Bronchial epithelial cell (primary cell): ENCODE data around the gene ADD1. TPM values are rescaled to one million over a fixed set of nuclear protein-coding genes. Genes with fewer than 3 reads are reported as not detected.
"Not testable (repeated sequence)": the region's sequence is repeated elsewhere in the genome, so short reads cannot be mapped to it uniquely, and the experiment has no call there.

ENCODE experiments used
- DNase-seq: peaks from one replicate; pipeline ENCODE4 v3.0.0-alpha.2; 2010; ENCODE audit warnings: low read depth
- FAIRE-seq: peaks from 2 replicates; lab custom pipeline; 2011; peaks lifted over from hg19 to GRCh38; lab: Jason Lieb, UNC
- H3K27me3 ChIP-seq: 2 replicates; pipeline ENCODE4 v1.5.1; 2011; ENCODE audit warnings: low read length; ENCODE audit not compliant: control insufficient read depth, insufficient read depth
- H3K36me3 ChIP-seq: 2 replicates; pipeline ENCODE4 v1.5.1; 2011; ENCODE audit warnings: low read length; ENCODE audit not compliant: control insufficient read depth, insufficient read depth
- H3K4me3 ChIP-seq: 2 replicates; pipeline ENCODE4 v1.5.1; 2011; ENCODE audit warnings: mild to moderate bottlenecking, low read depth, low read length, control low read depth
- total RNA-seq: library from RNA; depleted of rRNA; stranded (reverse); fragments of >200 nt; gene quantifications from 2 replicates; pipeline ENCODE4 v1.2.1, GENCODE V29; 2014
- TF ChIP-seq, protein P1 (sequence below): IDR thresholded peaks from 2 replicates; pipeline ENCODE4 v1.5.1; 2011; ENCODE audit warnings: mild to moderate bottlenecking, moderate library complexity, low read length, control low read depth, inconsistent platforms; ENCODE audit not compliant: insufficient read depth, severe bottlenecking

The ADD1 gene
- total RNA-seq, 1 donor from 2014 or later: 71.9 TPM

DNA sequence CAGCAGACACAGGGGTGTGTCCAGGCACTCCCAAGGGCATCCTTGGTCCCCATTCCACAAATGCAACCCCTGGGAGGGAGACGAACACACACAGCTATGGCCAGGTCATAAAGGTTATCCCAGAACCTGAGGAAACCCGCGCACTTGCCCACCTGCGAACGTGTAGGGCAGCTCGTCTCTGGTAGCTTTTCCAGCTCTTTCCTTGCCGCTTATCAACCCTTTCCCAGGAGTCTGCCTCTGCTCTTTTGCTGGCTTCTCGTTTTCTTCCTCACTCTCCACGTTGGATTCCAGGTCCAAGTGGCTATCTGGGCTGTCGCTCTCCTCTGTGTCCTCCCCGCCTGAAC lies 106.1 kb downstream of the ADD1 start:
- Histone ChIP-seq H3K4me3 (no peak overlapping the region), H3K36me3 (peaks cover 58% of the 10 kb centered on the region), H3K27me3 (no peaks in the 10 kb centered on the region)
- FAIRE-seq (no peak), DNase-seq (no peak)
- TF ChIP-seq, protein P1, sequence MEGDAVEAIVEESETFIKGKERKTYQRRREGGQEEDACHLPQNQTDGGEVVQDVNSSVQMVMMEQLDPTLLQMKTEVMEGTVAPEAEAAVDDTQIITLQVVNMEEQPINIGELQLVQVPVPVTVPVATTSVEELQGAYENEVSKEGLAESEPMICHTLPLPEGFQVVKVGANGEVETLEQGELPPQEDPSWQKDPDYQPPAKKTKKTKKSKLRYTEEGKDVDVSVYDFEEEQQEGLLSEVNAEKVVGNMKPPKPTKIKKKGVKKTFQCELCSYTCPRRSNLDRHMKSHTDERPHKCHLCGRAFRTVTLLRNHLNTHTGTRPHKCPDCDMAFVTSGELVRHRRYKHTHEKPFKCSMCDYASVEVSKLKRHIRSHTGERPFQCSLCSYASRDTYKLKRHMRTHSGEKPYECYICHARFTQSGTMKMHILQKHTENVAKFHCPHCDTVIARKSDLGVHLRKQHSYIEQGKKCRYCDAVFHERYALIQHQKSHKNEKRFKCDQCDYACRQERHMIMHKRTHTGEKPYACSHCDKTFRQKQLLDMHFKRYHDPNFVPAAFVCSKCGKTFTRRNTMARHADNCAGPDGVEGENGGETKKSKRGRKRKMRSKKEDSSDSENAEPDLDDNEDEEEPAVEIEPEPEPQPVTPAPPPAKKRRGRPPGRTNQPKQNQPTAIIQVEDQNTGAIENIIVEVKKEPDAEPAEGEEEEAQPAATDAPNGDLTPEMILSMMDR: no peak

DNA sequence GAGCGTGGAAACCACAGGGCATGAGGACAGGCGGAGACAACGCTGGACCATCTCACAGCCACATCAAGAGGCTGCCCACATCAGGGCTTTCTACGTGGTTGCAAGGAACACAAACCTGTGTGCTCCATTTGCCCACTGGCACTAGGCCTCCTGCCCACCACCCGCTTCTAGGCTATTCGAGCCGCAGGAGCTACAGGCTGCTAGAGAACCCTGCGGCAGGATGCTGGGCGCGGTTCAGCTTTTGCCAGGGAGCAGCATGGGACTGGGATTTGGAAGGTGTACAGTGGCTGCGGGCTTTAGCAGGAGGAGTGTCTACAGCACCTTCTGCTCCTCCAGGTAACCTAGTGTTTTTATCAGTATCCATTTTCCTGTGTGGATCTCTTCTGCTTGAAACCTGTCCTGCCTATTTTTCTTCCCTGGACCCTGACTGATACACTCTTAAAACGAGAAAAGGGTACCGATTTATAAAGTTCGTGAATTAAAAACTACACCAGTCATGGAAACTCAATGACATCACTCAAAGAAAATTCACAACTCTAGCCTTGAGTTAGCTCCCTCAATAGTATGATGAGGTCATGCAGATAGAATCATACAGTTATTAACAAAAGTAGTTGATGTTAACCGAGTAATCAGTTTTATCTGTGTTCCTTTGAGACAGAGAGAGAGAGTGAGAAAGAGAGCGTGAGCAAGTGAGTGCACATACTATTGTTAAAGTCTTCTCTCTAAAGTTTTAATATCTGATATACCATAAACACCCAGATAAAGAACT lies 106.8 kb downstream of the ADD1 start:
- DNase-seq (no peak), FAIRE-seq (no peak)
- no peak overlapping the region for H3K4me3 ChIP-seq
- no peaks in the 10 kb centered on the region for H3K27me3 ChIP-seq
- TF ChIP-seq, protein P1: no peak
- H3K36me3 ChIP-seq: peaks cover 54% of the 10 kb centered on the region

DNA sequence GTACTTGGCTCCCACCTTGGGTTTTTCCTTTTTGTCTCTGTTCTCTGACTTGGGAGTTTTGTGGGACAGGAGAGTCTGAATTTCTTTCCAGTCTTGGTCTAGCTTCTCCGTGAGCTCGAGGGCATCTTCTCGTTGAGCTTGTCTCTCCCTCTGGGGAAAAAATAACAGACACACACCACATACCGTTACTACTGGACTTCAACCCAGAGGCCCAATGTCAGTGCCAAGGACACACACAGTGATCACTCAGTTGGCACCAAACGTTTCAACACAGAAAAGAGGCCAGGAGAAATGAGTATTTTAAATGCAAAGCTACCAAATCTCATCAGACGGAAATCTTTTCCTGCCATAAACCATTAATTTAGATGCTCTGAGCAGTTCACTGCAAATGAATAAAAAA lies 109.9 kb downstream of the ADD1 start:
- Histone ChIP-seq H3K4me3 (no peak overlapping the region), H3K27me3 (no peaks in the 10 kb centered on the region), H3K36me3 (peaks cover 55% of the 10 kb centered on the region)
- no peak for DNase-seq
- no peak for FAIRE-seq
- TF ChIP-seq, protein P1: no peak

DNA sequence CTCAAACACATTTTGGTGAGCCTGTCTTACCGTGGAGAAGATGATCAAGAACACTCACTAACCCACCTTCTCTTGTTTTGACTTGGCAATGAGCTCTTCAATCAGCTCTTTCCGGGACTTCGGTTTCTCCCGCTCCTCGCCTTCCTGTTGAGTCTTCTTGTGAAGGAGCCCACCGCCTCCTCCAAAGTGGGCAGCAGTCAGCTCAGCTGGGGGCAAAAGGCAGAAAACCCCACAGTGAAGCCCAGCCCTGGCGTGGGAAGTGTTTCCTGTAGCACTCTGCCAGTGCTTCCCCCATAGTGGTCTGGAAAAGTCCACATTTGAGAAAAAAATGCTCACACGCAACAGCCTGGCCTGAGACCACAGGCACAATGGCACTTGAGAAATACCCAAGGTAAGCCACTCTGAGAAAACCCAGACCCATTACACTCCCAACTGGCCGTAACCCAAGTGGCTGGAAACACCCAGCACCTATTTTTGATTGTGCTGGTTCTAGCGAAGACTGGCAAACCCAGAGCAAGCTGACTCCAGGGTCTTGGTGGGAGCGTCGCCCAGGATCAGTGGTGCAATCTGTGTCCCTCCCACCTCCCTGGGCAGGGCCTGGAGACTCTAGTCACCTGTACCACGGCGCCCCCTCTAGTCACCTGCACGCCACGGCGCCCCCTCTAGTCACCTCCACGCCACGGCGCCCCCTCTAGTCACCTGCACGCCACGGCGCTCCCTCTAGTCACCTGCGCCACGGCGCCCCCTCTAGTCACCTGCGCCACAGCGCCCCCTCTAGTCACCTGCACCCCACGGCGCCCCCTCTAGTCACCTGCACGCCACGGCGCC lies 110.9 kb downstream of the ADD1 start:
- FAIRE-seq (no peak), DNase-seq (no peak)
- TF ChIP-seq, protein P1: no peak
- Histone ChIP-seq H3K27me3 (no peaks in the 10 kb centered on the region), H3K36me3 (peaks cover 52% of the 10 kb centered on the region), H3K4me3 (no peak overlapping the region)

DNA sequence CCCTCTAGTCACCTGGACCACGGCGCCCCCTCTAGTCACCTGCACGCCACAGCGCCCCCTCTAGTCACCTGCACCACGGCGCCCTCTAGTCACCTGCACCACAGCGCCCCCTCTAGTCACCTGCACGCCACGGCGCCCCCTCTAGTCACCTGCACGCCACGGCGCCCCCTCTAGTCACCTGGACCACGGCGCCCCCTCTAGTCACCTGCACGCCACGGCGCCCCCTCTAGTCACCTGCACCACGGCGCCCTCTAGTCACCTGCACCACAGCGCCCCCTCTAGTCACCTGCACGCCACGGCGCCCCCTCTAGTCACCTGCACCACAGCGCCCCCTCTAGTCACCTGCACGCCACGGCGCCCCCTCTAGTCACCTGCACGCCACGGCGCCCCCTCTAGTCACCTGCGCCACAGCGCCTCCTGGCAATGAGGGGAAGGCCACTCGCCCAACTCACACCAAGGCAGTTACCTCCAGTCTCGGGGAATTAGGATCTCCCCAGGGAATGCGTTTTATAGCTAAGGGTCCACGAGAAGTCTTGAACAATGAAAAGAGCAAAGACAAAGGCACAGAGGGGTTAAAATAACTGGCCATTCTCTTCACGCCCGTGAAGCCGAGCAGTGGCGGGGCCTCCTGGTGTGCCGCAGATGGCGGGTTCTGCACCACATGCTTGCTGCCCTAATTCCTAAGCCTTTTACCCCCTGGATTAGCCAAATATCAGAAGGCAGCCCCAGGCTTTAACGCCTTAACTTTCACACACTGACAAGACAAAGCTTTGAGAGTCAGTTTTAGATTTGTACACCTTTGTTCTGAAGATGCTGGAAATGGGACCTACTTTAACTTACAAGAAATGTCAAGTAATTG lies 111.8 kb downstream of the ADD1 start:
- not testable (repeated sequence) for H3K27me3 ChIP-seq, H3K4me3 ChIP-seq, DNase-seq, FAIRE-seq
- H3K36me3 ChIP-seq: peaks cover 44% of the 10 kb centered on the region
